ENCODE measurements around the gene VSTM2L. TPM values are rescaled to one million over a fixed set of nuclear protein-coding genes. Genes with fewer than 3 reads are reported as not detected.

The VSTM2L gene
- total RNA-seq, 1 experiment from 2014 or later: 0.71 TPM

GRCh38 chr20:37983286-37983685 lies 80.4 kb downstream of the VSTM2L start:
- intact Hi-C loops (cut with micrococcal nuclease; ENCODE audit: unreplicated experiment): no loop called here
- H3K27me3 Mint-ChIP-seq (ENCODE audit: unreplicated experiment): no peaks in the 10 kb centered on the region
- peaks cover 22% of the 10 kb centered on the region for H3K36me3 Mint-ChIP-seq (ENCODE audit: insufficient read depth, unreplicated experiment)
- no peak overlapping the region for H3K4me3 Mint-ChIP-seq (ENCODE audit: low read depth, unreplicated experiment)
- no TSS peak for BruUV-seq (replicated peaks)
- no peak for TF ChIP-seq CTCF (IDR thresholded peaks at IDR 0.05; ENCODE audit: unreplicated experiment)
- no peak for DNase-seq
- no peak overlapping the region for H3K27ac Mint-ChIP-seq (ENCODE audit: unreplicated experiment)
- no peaks in the 10 kb centered on the region for H3K9me3 Mint-ChIP-seq (ENCODE audit: low read depth, unreplicated experiment)
- CTCF ChIA-PET: interaction anchor here (0.7 kb wide), 1 partner anchor 455 kb away, joined by 3 read pairs; the partner anchor contains the start of gene BLCAP
- peaks cover 11% of the 10 kb centered on the region for H3K4me1 Mint-ChIP-seq (ENCODE audit: low read depth, unreplicated experiment)

DNA sequence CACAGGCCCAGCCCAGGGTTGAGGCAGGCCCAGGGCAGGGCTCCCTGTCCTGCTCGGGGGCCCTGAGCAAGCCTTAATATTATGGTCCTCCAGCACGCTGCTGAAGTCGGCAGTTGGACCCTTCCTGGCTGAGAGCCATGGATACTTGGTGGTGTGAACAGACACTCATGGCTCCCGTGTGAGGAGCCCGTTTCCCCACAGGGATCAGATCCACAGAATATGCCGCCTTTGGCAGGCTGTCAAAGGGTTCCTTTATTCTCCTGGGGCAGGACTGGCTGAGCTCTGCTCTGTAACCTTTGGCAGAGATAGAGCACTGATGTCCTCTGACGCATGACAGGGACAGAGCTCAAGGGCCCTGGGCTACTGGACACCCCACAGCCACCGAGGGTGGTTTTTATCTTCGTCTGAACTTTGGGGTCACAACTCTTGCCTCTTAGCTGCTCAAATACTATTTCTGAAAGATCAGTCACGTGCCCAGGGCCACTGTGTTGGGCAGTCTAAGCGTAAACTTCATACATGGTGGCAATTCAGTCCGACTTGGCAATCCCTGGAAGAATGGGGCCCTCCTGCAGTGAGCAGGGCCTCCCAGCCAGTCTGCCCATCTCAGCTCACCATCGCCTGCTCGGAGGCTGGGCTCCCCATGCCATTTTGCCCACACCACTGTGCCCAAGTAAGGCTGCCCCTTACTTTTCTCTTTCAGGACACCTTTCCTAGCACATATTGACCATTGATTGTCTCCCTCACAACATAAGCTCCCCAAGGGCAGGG lies 81.3 kb downstream of the VSTM2L start:
- BruUV-seq (replicated peaks): no TSS peak
- CTCF ChIA-PET: interaction anchor here (0.7 kb wide), 1 partner anchor 456 kb away, joined by 3 read pairs; the partner anchor contains the start of gene BLCAP
- H3K36me3 Mint-ChIP-seq (ENCODE audit: insufficient read depth, unreplicated experiment): peaks cover 22% of the 10 kb centered on the region
- intact Hi-C loops (cut with micrococcal nuclease; ENCODE audit: unreplicated experiment): no loop called here
- H3K27me3 Mint-ChIP-seq (ENCODE audit: unreplicated experiment): no peaks in the 10 kb centered on the region
- peaks cover 20% of the 10 kb centered on the region for H3K4me1 Mint-ChIP-seq (ENCODE audit: low read depth, unreplicated experiment)
- TF ChIP-seq CTCF (IDR thresholded peaks at IDR 0.05; ENCODE audit: unreplicated experiment): no peak
- no peak overlapping the region for H3K4me3 Mint-ChIP-seq (ENCODE audit: low read depth, unreplicated experiment)
- H3K27ac Mint-ChIP-seq (ENCODE audit: unreplicated experiment): no peak overlapping the region
- no peak for DNase-seq
- H3K9me3 Mint-ChIP-seq (ENCODE audit: low read depth, unreplicated experiment): no peaks in the 10 kb centered on the region

DNA sequence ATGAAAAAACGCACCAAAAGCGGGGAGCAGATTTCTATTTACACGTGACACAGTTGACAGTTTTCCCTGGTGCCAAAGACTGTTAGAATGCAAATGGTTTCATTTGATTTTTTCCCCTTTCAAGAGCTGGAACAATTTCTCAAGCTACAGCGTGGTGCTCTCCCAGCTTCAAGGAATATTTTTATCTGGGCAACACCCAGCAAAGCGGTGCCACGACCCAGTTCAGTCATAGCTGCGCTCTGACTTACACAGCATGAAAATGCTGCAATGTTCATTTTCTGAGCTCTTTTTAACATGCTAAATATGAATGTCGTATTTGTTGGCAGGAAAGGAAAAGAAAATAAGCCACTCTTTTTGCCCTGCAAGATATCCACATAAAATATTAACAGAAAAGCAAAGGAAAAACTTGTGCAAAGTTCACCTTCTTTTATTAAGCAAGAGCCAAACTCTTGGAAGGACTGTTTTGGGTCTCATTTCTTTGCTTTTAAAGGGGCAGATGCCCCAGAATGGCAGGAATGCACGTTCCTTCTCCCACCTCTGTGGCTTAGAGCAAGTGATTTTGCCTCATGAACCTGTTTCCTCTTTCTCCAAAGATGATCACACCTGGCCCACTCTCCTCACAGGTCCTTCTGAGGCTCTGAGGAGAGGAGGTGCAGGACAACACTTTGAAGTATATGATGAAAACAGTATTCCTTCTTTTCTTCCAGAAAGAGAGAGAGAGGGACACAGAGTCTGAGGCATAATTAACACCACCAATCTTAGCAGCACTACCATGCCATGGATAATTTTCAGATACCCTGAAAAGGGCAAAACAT lies 83.3 kb downstream of the VSTM2L start:
- Mint-ChIP-seq H3K4me3 (ENCODE audit: low read depth, unreplicated experiment) (no peak overlapping the region), H3K9me3 (ENCODE audit: low read depth, unreplicated experiment) (no peaks in the 10 kb centered on the region), H3K36me3 (ENCODE audit: insufficient read depth, unreplicated experiment) (peaks cover 28% of the 10 kb centered on the region), H3K4me1 (ENCODE audit: low read depth, unreplicated experiment) (peaks cover 40% of the 10 kb centered on the region), H3K27ac (ENCODE audit: unreplicated experiment) (no peak overlapping the region), H3K27me3 (ENCODE audit: unreplicated experiment) (no peaks in the 10 kb centered on the region)
- no TSS peak for BruUV-seq (replicated peaks)
- DNase-seq: no peak
- intact Hi-C loops (cut with micrococcal nuclease; ENCODE audit: unreplicated experiment): no loop called here
- TF ChIP-seq CTCF (IDR thresholded peaks at IDR 0.05; ENCODE audit: unreplicated experiment): no peak
- CTCF ChIA-PET: no interaction called here

- no peak overlapping the region for H3K4me3 Mint-ChIP-seq (ENCODE audit: low read depth, unreplicated experiment)
- TF ChIP-seq CTCF (IDR thresholded peaks at IDR 0.05; ENCODE audit: unreplicated experiment): no peak
- H3K27me3 Mint-ChIP-seq (ENCODE audit: unreplicated experiment): no peaks in the 10 kb centered on the region
- H3K4me1 Mint-ChIP-seq (ENCODE audit: low read depth, unreplicated experiment): peaks cover 44% of the 10 kb centered on the region
- no peaks in the 10 kb centered on the region for H3K9me3 Mint-ChIP-seq (ENCODE audit: low read depth, unreplicated experiment)
- peak; percentile 37 for DNase-seq
- peaks cover 21% of the 10 kb centered on the region for H3K36me3 Mint-ChIP-seq (ENCODE audit: insufficient read depth, unreplicated experiment)
- BruUV-seq (replicated peaks): no TSS peak
- intact Hi-C loops (cut with micrococcal nuclease; ENCODE audit: unreplicated experiment): no loop called here
- no peak overlapping the region for H3K27ac Mint-ChIP-seq (ENCODE audit: unreplicated experiment)
- CTCF ChIA-PET: interaction anchor here (0.5 kb wide), 1 partner anchor 12 kb away, joined by 7 read pairs; no protein-coding TSS in a partner anchor
These were observed 84.1 kb downstream of the VSTM2L start for GRCh38 chr20:37986873-37987601.
